Peyer's patch (tissue), 4 donors: ENCODE data around the gene RPL15. TPM values are rescaled to one million over a fixed set of nuclear protein-coding genes. Genes with fewer than 3 reads are reported as not detected.

ENCODE experiments used
- DNase-seq, 3 donors: peaks; one replicate each; pipeline ENCODE4 v3.0.0-alpha.2; 2017 to 2019
- H3K27ac ChIP-seq, 4 donors: fragments of 200-600 bp; sonication (generic); one replicate each; pipeline ENCODE4 v1.5.1; 2016 to 2019
- H3K27me3 ChIP-seq, 2 donors: fragments of 200-600 bp; sonication (generic); one replicate each; pipeline ENCODE4 v1.5.1; 2019
- H3K36me3 ChIP-seq, 3 donors: fragments of 200-600 bp; sonication (generic); one replicate each; pipeline ENCODE4 v1.5.1; 2016 to 2019
- H3K4me1 ChIP-seq, 4 donors: fragments of 200-600 bp; sonication (generic); one replicate each; pipeline ENCODE4 v1.5.1; 2016 to 2019
- H3K4me3 ChIP-seq, 4 donors: fragments of 200-600 bp; sonication (generic); 1 replicate in 3 of 4; 2 replicates in 1 of 4; pipeline ENCODE4 v1.5.1; 2016 to 2019; ENCODE audit warnings: mild to moderate bottlenecking in 1 of 4
- H3K9me3 ChIP-seq, 4 donors: fragments of 200-600 bp; sonication (generic); one replicate each; pipeline ENCODE4 v1.5.1; 2016 to 2019; ENCODE audit warnings: mild to moderate bottlenecking in 1 of 4
- CTCF ChIP-seq, 6 experiments: fragments of 450-650 bp in 4 of 6; fragments of 200-600 bp in 2 of 6; sonication (generic) in 1 of 6; IDR thresholded peaks; one replicate each; pipeline ENCODE4 v1.5.1; 2017 to 2019; ENCODE audit warnings: antibody characterized with exemption in 6 of 6, mild to moderate bottlenecking in 3 of 6, moderate library complexity in 1 of 6
- POLR2A ChIP-seq, 2 donors: fragments of 450-650 bp; IDR thresholded peaks; one replicate each; pipeline ENCODE4 v1.5.1; 2017; ENCODE audit warnings: antibody characterized with exemption in 2 of 2, mild to moderate bottlenecking in 2 of 2, moderate library complexity in 2 of 2
- total RNA-seq, 4 donors: library from RNA; depleted of rRNA; stranded (reverse); fragments of >200 nt; gene quantifications; one replicate each; pipeline ENCODE4 v1.1.0, GENCODE V29; 2016

Gene RPL15
- total RNA-seq, 4 donors from 2014 or later = 409 to 1,183 (median 647) TPM

- no peak for DNase-seq
- H3K27me3 ChIP-seq = no peaks in the 10 kb centered on the region
- H3K9me3 ChIP-seq = no peaks in the 10 kb centered on the region
- peaks cover 0 to 11% (median 0%) of the 10 kb centered on the region in 3 donors for H3K36me3 ChIP-seq
- peak overlapping the region in 1 of 4 donors; percentile 25 for H3K27ac ChIP-seq
- peaks cover 0 to 34% (median 6%) of the 10 kb centered on the region in 4 donors for H3K4me1 ChIP-seq
- TF ChIP-seq POLR2A (IDR thresholded peaks at IDR 0.05) = no peak
- no peak for TF ChIP-seq CTCF (IDR thresholded peaks at IDR 0.05)
- H3K4me3 ChIP-seq = no peak overlapping the region
Observed at GRCh38 chr3:23952646-23953045, 35.7 kb downstream of the RPL15 start.

- Histone ChIP-seq H3K27me3 (no peaks in the 10 kb centered on the region), H3K9me3 (no peaks in the 10 kb centered on the region), H3K4me1 (peaks cover 0 to 25% (median 6%) of the 10 kb centered on the region in 4 donors), H3K27ac (no peak overlapping the region), H3K36me3 (peaks cover 0 to 11% (median 0%) of the 10 kb centered on the region in 3 donors), H3K4me3 (no peak overlapping the region)
- TF ChIP-seq CTCF (IDR thresholded peaks at IDR 0.05) (no peak), POLR2A (IDR thresholded peaks at IDR 0.05) (no peak)
- no peak for DNase-seq
Observed at GRCh38 chr3:23953523-23953922, 36.6 kb downstream of the RPL15 start.

GRCh38 chr3:23954144-23954543 lies 37.2 kb downstream of the RPL15 start:
- Histone ChIP-seq H3K27ac (no peak overlapping the region), H3K27me3 (no peaks in the 10 kb centered on the region), H3K9me3 (no peaks in the 10 kb centered on the region), H3K4me3 (no peak overlapping the region), H3K36me3 (peaks cover 0 to 11% (median 0%) of the 10 kb centered on the region in 3 donors), H3K4me1 (peaks cover 0 to 19% (median 6%) of the 10 kb centered on the region in 4 donors)
- TF ChIP-seq POLR2A (IDR thresholded peaks at IDR 0.05) (no peak), CTCF (IDR thresholded peaks at IDR 0.05) (no peak)
- DNase-seq = no peak

DNA sequence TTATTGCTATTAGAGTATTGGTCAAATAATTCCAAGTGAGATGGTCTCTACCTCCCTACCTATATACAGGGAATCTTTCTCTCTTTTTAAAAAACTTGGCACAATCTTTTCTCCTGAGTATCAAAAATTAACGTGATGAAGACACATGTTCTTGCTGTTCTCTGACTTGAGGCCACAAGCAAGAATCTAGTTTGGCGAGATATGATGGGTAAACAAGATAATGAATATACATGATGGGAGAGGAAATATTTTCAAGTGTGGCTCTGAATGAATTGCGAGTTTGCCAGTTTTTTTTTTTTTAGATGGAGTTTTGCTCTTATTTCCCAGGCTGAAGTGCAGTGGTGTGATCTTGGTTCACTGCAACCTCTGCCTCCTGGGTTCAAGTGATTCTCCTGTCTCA lies 39.8 kb downstream of the RPL15 start:
- Histone ChIP-seq H3K27me3 (no peaks in the 10 kb centered on the region), H3K4me1 (peaks cover 0 to 10% (median 2%) of the 10 kb centered on the region in 4 donors), H3K9me3 (no peaks in the 10 kb centered on the region), H3K36me3 (peaks cover 0 to 26% (median 0%) of the 10 kb centered on the region in 3 donors), H3K4me3 (no peak overlapping the region), H3K27ac (no peak overlapping the region)
- no peak for DNase-seq
- TF ChIP-seq CTCF (IDR thresholded peaks at IDR 0.05) (no peak), POLR2A (IDR thresholded peaks at IDR 0.05) (no peak)

GRCh38 chr3:23959135-23959900 lies 42.4 kb downstream of the RPL15 start:
- peak overlapping the region in 1 of 4 donors; percentile 13 for H3K27ac ChIP-seq
- peaks cover 0 to 7% (median 0%) of the 10 kb centered on the region in 4 donors for H3K4me1 ChIP-seq
- H3K36me3 ChIP-seq = peaks cover 0 to 51% (median 0%) of the 10 kb centered on the region in 3 donors
- TF ChIP-seq CTCF (IDR thresholded peaks at IDR 0.05) (no peak), POLR2A (IDR thresholded peaks at IDR 0.05) (no peak)
- H3K9me3 ChIP-seq = no peaks in the 10 kb centered on the region
- H3K27me3 ChIP-seq = no peaks in the 10 kb centered on the region
- H3K4me3 ChIP-seq = no peak overlapping the region
- no peak for DNase-seq
